H1 (cell line): Measurements from ENCODE around the gene RFPL3. TPM values are rescaled to one million over a fixed set of nuclear protein-coding genes. Genes with fewer than 3 reads are reported as not detected.

Experiments used
- CTCF ChIA-PET: fragments of 300-600 bp; sonication (Branson Sonifier 250); formaldehyde crosslinking; loops from one replicate; lab custom pipeline; 2021; ENCODE audit not compliant: partially characterized antibody; lab: Charles Lee
- POLR2A ChIA-PET: fragments of 300-600 bp; sonication (Branson Sonifier 250); formaldehyde crosslinking; loops from one replicate; lab custom pipeline; 2021; ENCODE audit warnings: inconsistent platforms; ENCODE audit not compliant: partially characterized antibody; lab: Charles Lee
- DNase-seq, 2 experiments: peaks; one replicate each; pipeline versions ENCODE4 v3.0.0 to v3.0.0-alpha.2; 2010 to 2022; ENCODE audit warnings: low spot score in 2 of 2, low read depth in 1 of 2, mixed read lengths in 1 of 2
- FAIRE-seq: peaks from 2 replicates; lab custom pipeline; 2011; peaks lifted over from hg19 to GRCh38; lab: Jason Lieb, UNC
- H2AFZ ChIP-seq: 2 replicates; pipeline ENCODE4 v1.8.1; 2012; ENCODE audit warnings: low read length, inconsistent platforms
- H2AK5ac ChIP-seq: 2 replicates; pipeline ENCODE4 v1.6.1; 2013; ENCODE audit warnings: low read depth, low read length
- H2BK120ac ChIP-seq: replicated peaks from 2 replicates; pipeline ENCODE3; 2013; ENCODE audit warnings: low read depth, low read length, inconsistent platforms
- H2BK12ac ChIP-seq: 2 replicates; pipeline ENCODE4 v1.6.1; 2013; ENCODE audit warnings: low read depth, low read length
- H2BK15ac ChIP-seq: 2 replicates; pipeline ENCODE4 v1.6.1; 2013; ENCODE audit warnings: low read length
- H2BK20ac ChIP-seq: 2 replicates; pipeline ENCODE4 v1.6.1; 2013; ENCODE audit warnings: low read length
- H2BK5ac ChIP-seq: 2 replicates; pipeline ENCODE4 v1.6.1; 2013; ENCODE audit warnings: low read depth, low read length
- H3K14ac ChIP-seq: 2 replicates; pipeline ENCODE4 v1.6.1; 2013; ENCODE audit warnings: inconsistent platforms; ENCODE audit not compliant: insufficient read length
- H3K18ac ChIP-seq: 2 replicates; pipeline ENCODE4 v1.6.1; 2013; ENCODE audit warnings: low read length; ENCODE audit errors: extremely low read depth
- H3K23ac ChIP-seq: 2 replicates; pipeline ENCODE4 v1.6.1; 2013; ENCODE audit warnings: inconsistent platforms; ENCODE audit not compliant: insufficient read length
- H3K23me2 ChIP-seq: 2 replicates; pipeline ENCODE4 v1.6.1; 2013; ENCODE audit warnings: low read depth, low read length
- H3K27ac ChIP-seq: 2 replicates; pipeline ENCODE4 v1.6.1; 2011; ENCODE audit warnings: low read depth, low read length, inconsistent platforms
- H3K27me3 ChIP-seq, 4 experiments: replicated peaks in 1 of 4; 1 replicate in 1 of 4; 2 replicates in 3 of 4; pipeline versions ENCODE4 v1.6.1 to v1.8.1; 2011 to 2013; ENCODE audit warnings: low read length in 3 of 4, mild to moderate bottlenecking in 3 of 4, inconsistent platforms in 2 of 4, mixed read lengths in 2 of 4, moderate library complexity in 1 of 4; ENCODE audit not compliant: control insufficient read depth in 3 of 4, insufficient read depth in 3 of 4; ENCODE audit errors: extremely low read depth in 1 of 4
- H3K36me3 ChIP-seq, 4 experiments: 2 replicates each; pipeline versions ENCODE4 v1.6.1 to v1.8.1; 2011 to 2013; ENCODE audit warnings: mild to moderate bottlenecking in 4 of 4, low read length in 3 of 4, moderate library complexity in 2 of 4, control low read depth in 1 of 4, inconsistent platforms in 1 of 4; ENCODE audit not compliant: insufficient read depth in 4 of 4, control insufficient read depth in 2 of 4
- H3K4ac ChIP-seq: replicated peaks from 2 replicates; pipeline ENCODE3; 2013; ENCODE audit warnings: low read length, low read depth, mixed read lengths, inconsistent platforms; ENCODE audit not compliant: insufficient read length
- H3K4me1 ChIP-seq, 4 experiments: replicated peaks in 1 of 4; 1 replicate in 1 of 4; 2 replicates in 3 of 4; pipeline versions ENCODE4 v1.6.1 to v1.8.1; 2011 to 2013; ENCODE audit warnings: low read length in 3 of 4, inconsistent platforms in 2 of 4, mixed read lengths in 1 of 4; ENCODE audit not compliant: insufficient read depth in 4 of 4, control insufficient read depth in 3 of 4
- H3K4me2 ChIP-seq, 2 experiments: 2 replicates each; pipeline versions ENCODE4 v1.6.1 to v1.8.1; 2011 to 2013; ENCODE audit warnings: low read depth in 2 of 2, low read length in 2 of 2, control low read depth in 1 of 2, inconsistent platforms in 1 of 2, mild to moderate bottlenecking in 1 of 2; ENCODE audit not compliant: insufficient read depth in 1 of 2
- H3K4me3 ChIP-seq, 4 experiments: fragments of 200-600, 300-600 bp in 1 of 4; sonication (generic), shearing (Covaris generic), sonication (Bioruptor Twin) in 1 of 4; 2 replicates each; pipeline versions ENCODE4 v1.5.1 to v1.8.1; 2011 to 2016; ENCODE audit warnings: low read length in 4 of 4, low read depth in 3 of 4, control low read depth in 2 of 4, inconsistent platforms in 2 of 4, mild to moderate bottlenecking in 2 of 4, mixed read lengths in 1 of 4, moderate library complexity in 1 of 4; ENCODE audit not compliant: insufficient read depth in 2 of 4; ENCODE audit errors: extremely low read depth in 1 of 4
- H3K56ac ChIP-seq: replicated peaks from 2 replicates; pipeline ENCODE3; 2013; ENCODE audit warnings: low read depth, mild to moderate bottlenecking, mixed read lengths, low read length, inconsistent platforms; ENCODE audit not compliant: insufficient read length
- H3K79me1 ChIP-seq: 2 replicates; pipeline ENCODE4 v1.6.1; 2013; ENCODE audit warnings: low read depth, low read length, control low read depth
- H3K79me2 ChIP-seq, 2 experiments: 2 replicates each; pipeline versions ENCODE4 v1.6.1 to v1.8.1; 2012 to 2013; ENCODE audit warnings: low read length in 2 of 2, mild to moderate bottlenecking in 2 of 2, inconsistent platforms in 1 of 2; ENCODE audit not compliant: insufficient read depth in 2 of 2, control insufficient read depth in 1 of 2
- H3K9ac ChIP-seq, 4 experiments: replicated peaks in 1 of 4; 1 replicate in 1 of 4; 2 replicates in 3 of 4; pipeline versions ENCODE4 v1.6.1 to v1.8.1; 2011 to 2013; ENCODE audit warnings: low read depth in 3 of 4, low read length in 3 of 4, control low read depth in 2 of 4, mild to moderate bottlenecking in 2 of 4, moderate library complexity in 2 of 4, inconsistent platforms in 1 of 4; ENCODE audit errors: extremely low read depth in 1 of 4
- H3K9me3 ChIP-seq, 2 experiments: 2 replicates each; pipeline versions ENCODE4 v1.6.1 to v1.8.1; 2012 to 2013; ENCODE audit warnings: mild to moderate bottlenecking in 2 of 2, moderate library complexity in 2 of 2, control low read depth in 1 of 2, inconsistent platforms in 1 of 2, low read depth in 1 of 2, low read length in 1 of 2, mixed read lengths in 1 of 2; ENCODE audit not compliant: insufficient read depth in 2 of 2
- H4K20me1 ChIP-seq, 2 experiments: replicated peaks in 1 of 2; 2 replicates each; pipeline versions ENCODE3 to v1.8.1; 2011 to 2013; ENCODE audit warnings: inconsistent platforms in 2 of 2, low read length in 2 of 2, mild to moderate bottlenecking in 1 of 2; ENCODE audit not compliant: insufficient read depth in 2 of 2, control insufficient read depth in 1 of 2
- H4K5ac ChIP-seq: 2 replicates; pipeline ENCODE4 v1.6.1; 2013; ENCODE audit warnings: low read length, low read depth, mixed read lengths, inconsistent platforms; ENCODE audit not compliant: insufficient read length
- H4K8ac ChIP-seq: 2 replicates; pipeline ENCODE4 v1.8.0; 2013; ENCODE audit warnings: mild to moderate bottlenecking, moderate library complexity, low read length, inconsistent platforms; ENCODE audit not compliant: insufficient read depth; ENCODE audit errors: extremely low read depth
- H4K91ac ChIP-seq: replicated peaks from 2 replicates; pipeline ENCODE3; 2013; ENCODE audit warnings: low read length, mixed read lengths, inconsistent platforms; ENCODE audit not compliant: insufficient read length
- ASH2L ChIP-seq: fragments of 200-600, 300-600 bp; sonication (generic); IDR thresholded peaks from one replicate; pipeline ENCODE4 v1.7.1; 2017; ENCODE audit warnings: low read length
- BCL11A ChIP-seq, 2 experiments: IDR thresholded peaks; one replicate each; pipeline ENCODE4 v1.6.1; 2011; ENCODE audit warnings: low read depth in 2 of 2, low read length in 2 of 2, mild to moderate bottlenecking in 2 of 2
- EZH2 ChIP-seq: fragments of 200-600 bp; sonication (generic); IDR thresholded peaks from 2 replicates; pipeline ENCODE4 v1.7.1; 2012; ENCODE audit warnings: low read depth, mild to moderate bottlenecking, moderate library complexity, low read length, inconsistent platforms; ENCODE audit not compliant: severe bottlenecking
- HDAC6 ChIP-seq: IDR thresholded peaks from one replicate; pipeline ENCODE4 v1.7.1; 2012; ENCODE audit warnings: low read depth, mild to moderate bottlenecking, inconsistent platforms, low read length, moderate library complexity
- JUN ChIP-seq: IDR thresholded peaks from 2 replicates; pipeline ENCODE4 v1.6.1; 2011; ENCODE audit warnings: low read depth, mild to moderate bottlenecking, improper control_type of control experiment, low read length
- KDM5A ChIP-seq: fragments of 200-600 bp; IDR thresholded peaks from 2 replicates; pipeline ENCODE4 v1.7.1; 2012; ENCODE audit warnings: mild to moderate bottlenecking, low read length, inconsistent platforms, mixed read lengths
- POU5F1 ChIP-seq: IDR thresholded peaks from 2 replicates; pipeline ENCODE4 v1.6.1; 2011; ENCODE audit warnings: low read depth, mild to moderate bottlenecking, low read length, moderate library complexity
- RBBP5 ChIP-seq: IDR thresholded peaks from 2 replicates; pipeline ENCODE4 v1.7.1; 2012; ENCODE audit warnings: low read depth, mild to moderate bottlenecking, inconsistent platforms, low read length, moderate library complexity, borderline replicate concordance
- SIN3A ChIP-seq, 2 experiments: IDR thresholded peaks in 1 of 2; conservative IDR thresholded peaks in 1 of 2; 2 replicates each; pipeline ENCODE4 v1.6.1; 2011 to 2012; ENCODE audit warnings: low read length in 2 of 2, improper control_type of control experiment in 1 of 2, low read depth in 1 of 2, mild to moderate bottlenecking in 1 of 2
- SP4 ChIP-seq: IDR thresholded peaks from 2 replicates; pipeline ENCODE4 v1.6.1; 2012; ENCODE audit warnings: low read length, inconsistent platforms
- SUZ12 ChIP-seq: fragments of 200-600 bp; sonication (generic); IDR thresholded peaks from 2 replicates; pipeline ENCODE4 v1.6.1; 2012; ENCODE audit warnings: mild to moderate bottlenecking, inconsistent platforms, low read length, moderate library complexity, mixed read lengths
- TAF1 ChIP-seq: IDR thresholded peaks from 2 replicates; pipeline ENCODE4 v1.6.1; 2011; ENCODE audit warnings: mild to moderate bottlenecking, low read depth, low read length
- TEAD4 ChIP-seq: IDR thresholded peaks from 2 replicates; pipeline ENCODE4 v1.6.1; 2012; ENCODE audit warnings: low read depth, low read length, inconsistent platforms, mixed read lengths
- WGBS, 2 experiments: shearing (Covaris generic) in 1 of 2; methylation state at CpG; one replicate each; pipeline versions ENCODE4 v1.1.6 to v1.1.7; 2013 to 2015; ENCODE audit warnings: low lambda C conversion rate in 2 of 2, mixed read lengths in 2 of 2, inconsistent platforms in 1 of 2, low coverage in 1 of 2, missing lambda C conversion rate in 1 of 2; ENCODE audit not compliant: insufficient replicate concordance in 2 of 2, insufficient coverage in 1 of 2, insufficient read length in 1 of 2; ENCODE audit errors: extremely low coverage in 1 of 2, missing lambda C conversion rate in 1 of 2; 5-methylcytosine and 5-hydroxymethylcytosine counted together
- polyA plus RNA-seq, 7 experiments: library from polyadenylated mRNA; depleted of rRNA in 3 of 7; stranded (reverse) in 5 of 7; unstranded in 2 of 7; fragments of >200 nt in 5 of 7; fragments of 200-250 nt in 2 of 7; gene quantifications; 1 replicate in 5 of 7; 2 replicates in 1 of 7; 4 replicates in 1 of 7; pipeline versions ENCODE4 v1.2.1 to v1.2.3, GENCODE V29; 2011 to 2013; ENCODE audit warnings: missing spikeins in 2 of 7, mixed read lengths in 2 of 7
- total RNA-seq: library from RNA; stranded (reverse); fragmentation: NEBNext Ultra II Directional; extraction: Animal tissue kit (Norgen Biotek cat#: 25700); gene quantifications from 2 replicates; pipeline ENCODE4 v1.2.1, GENCODE V29; 2021
- TF ChIP-seq, protein P1 (sequence below): IDR thresholded peaks from 2 replicates; pipeline ENCODE4 v1.6.1; 2012; ENCODE audit warnings: inconsistent platforms

RFPL3 gene
- total and polyA plus RNA-seq, 2 of the 8 experiments (the other 6 are each of a cell fraction or from before 2014, with no cell fraction given): 0.08 to 0.24 TPM

- H3K9ac ChIP-seq: no peak overlapping the region
- H2BK120ac ChIP-seq: no peak overlapping the region
- H3K4ac ChIP-seq: no peak overlapping the region
- no peak overlapping the region for H3K4me3 ChIP-seq
- H3K27ac ChIP-seq: no peak overlapping the region
- no peak overlapping the region for H2BK15ac ChIP-seq
- TF ChIP-seq JUN (no peak), HDAC6 (no peak), RBBP5 (no peak), KDM5A (no peak), SUZ12 (no peak), POU5F1 (no peak), SIN3A (conservative IDR thresholded peaks at IDR 0.05 in 1 of 2, IDR thresholded peaks at IDR 0.05 in 1 of 2; ENCODE audit: low read depth in 1 of 2, low read length in 2 of 2) (no peak), EZH2 (no peak), TAF1 (no peak), TEAD4 (no peak), SP4 (no peak), BCL11A (IDR thresholded peaks at IDR 0.05; ENCODE audit: low read depth in 2 of 2, low read length in 2 of 2) (no peak), ASH2L (no peak)
- TF ChIP-seq, protein P1, sequence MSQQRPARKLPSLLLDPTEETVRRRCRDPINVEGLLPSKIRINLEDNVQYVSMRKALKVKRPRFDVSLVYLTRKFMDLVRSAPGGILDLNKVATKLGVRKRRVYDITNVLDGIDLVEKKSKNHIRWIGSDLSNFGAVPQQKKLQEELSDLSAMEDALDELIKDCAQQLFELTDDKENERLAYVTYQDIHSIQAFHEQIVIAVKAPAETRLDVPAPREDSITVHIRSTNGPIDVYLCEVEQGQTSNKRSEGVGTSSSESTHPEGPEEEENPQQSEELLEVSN: no peak
- no peak overlapping the region; the same call in 1 of the 2 replicates for H2BK12ac ChIP-seq
- no peaks in the 10 kb centered on the region for H3K36me3 ChIP-seq
- H3K23me2 ChIP-seq: no peaks in the 10 kb centered on the region; the same call in 1 of the 2 replicates
- no peak overlapping the region for H3K4me2 ChIP-seq
- H2BK5ac ChIP-seq: no peak overlapping the region
- H3K56ac ChIP-seq: no peak overlapping the region
- H3K18ac ChIP-seq: no peak overlapping the region
- FAIRE-seq: no peak
- H2AK5ac ChIP-seq: no peak overlapping the region
- CTCF ChIA-PET: interaction anchor here (0.7 kb wide), 1 partner anchor 328 kb away, joined by 4 read pairs; no protein-coding TSS in a partner anchor
- no peak for DNase-seq
- H4K20me1 ChIP-seq: no peaks in the 10 kb centered on the region
- H3K4me1 ChIP-seq: peaks cover 0 to 6% (median 5%) of the 10 kb centered on the region in 4 experiments; a peak in 3 of 7 replicates
- no peaks in the 10 kb centered on the region; a peak in 1 of 7 replicates for H3K27me3 ChIP-seq
- no peak overlapping the region for H4K5ac ChIP-seq
- POLR2A ChIA-PET: no interaction called here
- H4K8ac ChIP-seq: no peak overlapping the region
- no peak overlapping the region for H3K23ac ChIP-seq
- H3K14ac ChIP-seq: no peak overlapping the region
- 0 out of 4 replicates have a peak, but pooled peaks cover 0 to 7% of the 10 kb centered on the region in 2 experiments for H3K9me3 ChIP-seq
- no peak overlapping the region; the same call in 1 of the 2 replicates for H2BK20ac ChIP-seq
- 85 to 100% methylated on average over 1 of the region's 1 CpG for WGBS, 2 experiments
- H2AFZ ChIP-seq: no peak overlapping the region
- no peak overlapping the region for H4K91ac ChIP-seq
- no peaks in the 10 kb centered on the region for H3K79me1 ChIP-seq
- no peaks in the 10 kb centered on the region for H3K79me2 ChIP-seq
Observed at GRCh38 chr22:32318361-32318760, 39.3 kb upstream of the RFPL3 start.
